Measurements from ENCODE around the gene TBL1Y. TPM values are rescaled to one million over a fixed set of nuclear protein-coding genes. Genes with fewer than 3 reads are reported as not detected.

The TBL1Y gene
- total RNA-seq, 1 donor from 2014 or later = not detected

DNA sequence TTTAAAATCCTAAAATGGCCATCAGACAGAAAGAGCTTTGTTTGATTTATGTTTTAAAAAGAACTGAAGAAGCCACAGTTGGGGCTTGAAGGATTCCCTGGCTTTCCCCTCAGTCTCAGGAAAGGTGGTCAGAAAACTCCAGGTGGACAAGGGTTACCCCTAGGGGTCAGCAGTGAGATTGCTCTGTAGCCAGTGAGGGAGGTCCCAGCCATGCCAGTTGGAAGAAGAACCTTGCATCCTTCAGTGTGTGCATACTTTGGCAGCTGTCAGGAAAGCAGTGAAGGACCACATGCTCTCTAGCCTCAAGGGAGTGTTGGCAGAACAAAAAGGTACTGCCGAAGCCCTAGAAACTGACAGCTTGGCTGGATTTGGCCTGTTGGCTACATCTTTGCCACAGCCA, 182.3 kb downstream of the TBL1Y start:
- DNase-seq = no peak

DNA sequence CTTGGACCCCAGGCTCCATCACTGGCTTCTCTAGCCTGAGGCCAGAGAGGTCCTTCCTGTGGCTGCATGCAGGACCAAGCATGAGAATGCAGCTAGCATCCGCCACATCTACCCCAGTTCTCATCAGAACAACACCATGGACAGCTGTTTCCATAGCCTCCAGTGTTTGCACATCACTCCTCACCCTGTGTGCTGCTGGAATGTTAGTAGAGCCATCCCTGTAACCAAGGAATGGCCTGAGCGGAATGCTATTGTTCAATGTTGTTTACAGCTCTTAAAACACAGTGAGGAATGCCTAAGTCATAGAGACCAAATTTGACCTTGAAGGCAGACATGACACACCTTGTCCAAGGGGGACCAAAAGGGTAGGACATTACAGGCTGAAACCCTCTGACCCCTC, 183.9 kb downstream of the TBL1Y start:
- DNase-seq = no peak

DNA sequence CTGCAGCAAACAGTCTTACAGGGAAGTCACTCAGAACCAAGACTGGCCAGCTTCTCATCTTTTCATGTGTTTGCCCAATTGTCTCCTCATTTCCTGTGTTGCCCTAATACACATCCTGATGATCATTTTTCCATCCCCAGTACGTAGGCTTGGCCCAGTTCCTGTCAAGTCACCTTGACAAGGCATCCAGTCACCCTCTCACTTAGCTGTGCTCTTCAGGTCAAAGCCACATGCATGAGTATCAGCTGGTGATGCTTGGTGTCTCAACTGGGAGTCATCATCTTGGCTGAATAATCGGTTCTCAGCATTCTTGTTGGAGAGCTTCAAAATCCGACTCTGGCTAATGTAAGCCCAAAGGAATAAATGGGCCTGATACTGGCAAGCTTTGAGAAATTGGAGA, 186.5 kb downstream of the TBL1Y start:
- no peak for DNase-seq

DNA sequence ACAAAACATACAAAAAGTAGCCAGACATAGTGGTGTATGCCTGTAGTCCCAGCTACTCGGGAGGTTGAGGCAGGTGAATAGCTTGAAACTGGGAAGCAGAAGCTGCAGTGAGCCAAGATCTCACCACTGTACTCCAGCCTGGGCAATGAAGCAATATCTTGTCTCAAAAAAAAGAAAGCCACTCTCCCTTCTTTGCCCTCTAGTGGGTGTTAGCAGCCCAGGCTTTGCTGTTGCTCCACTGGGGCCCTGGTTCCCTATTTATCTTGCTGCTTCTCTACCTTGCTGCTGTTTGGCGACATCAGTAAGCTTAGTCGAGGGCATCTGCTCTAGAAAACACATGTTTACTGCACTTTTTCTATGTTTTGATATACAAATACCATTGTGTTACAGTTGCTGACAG, 189.2 kb downstream of the TBL1Y start:
- no peak for DNase-seq

DNA sequence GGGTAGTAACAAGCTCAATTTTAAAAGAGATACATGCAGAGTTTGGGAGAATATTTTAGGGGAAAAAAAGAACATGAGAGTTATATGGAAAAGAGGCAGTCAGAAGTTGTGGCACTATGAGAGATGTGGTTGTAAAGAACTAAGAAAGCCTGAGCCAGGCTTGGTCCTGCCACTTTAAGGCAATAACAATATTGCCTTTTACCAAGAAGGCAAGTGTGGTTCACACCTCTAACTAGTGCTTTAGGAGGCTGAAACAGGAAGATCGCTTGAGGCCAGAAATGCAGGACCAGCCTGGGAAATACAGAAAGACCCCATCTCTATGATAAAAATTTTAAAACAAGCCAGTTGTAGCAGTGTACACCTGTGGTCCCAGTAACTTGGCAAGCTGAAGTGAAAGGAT, 192.2 kb downstream of the TBL1Y start:
- DNase-seq = no peak

DNA sequence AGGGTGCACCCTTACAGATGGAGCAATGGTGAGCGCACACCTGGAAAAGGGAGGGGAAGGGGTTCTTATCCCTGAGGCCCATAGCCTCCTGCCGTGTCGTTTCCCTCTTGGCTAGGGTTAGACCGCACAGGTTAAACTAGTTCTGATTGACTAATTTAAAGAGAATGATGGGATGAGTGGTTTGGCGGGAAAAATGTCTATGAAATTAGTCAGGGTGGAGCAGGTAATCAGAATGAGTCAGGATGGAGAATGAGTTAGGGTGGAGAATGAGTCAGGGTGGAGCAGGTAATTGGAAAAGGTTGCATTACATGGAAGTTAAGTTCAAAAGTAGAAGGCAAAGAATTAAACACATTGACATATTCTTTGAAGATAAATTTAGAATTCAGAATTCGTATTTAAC, 196.7 kb downstream of the TBL1Y start:
- no peak for DNase-seq

DNA sequence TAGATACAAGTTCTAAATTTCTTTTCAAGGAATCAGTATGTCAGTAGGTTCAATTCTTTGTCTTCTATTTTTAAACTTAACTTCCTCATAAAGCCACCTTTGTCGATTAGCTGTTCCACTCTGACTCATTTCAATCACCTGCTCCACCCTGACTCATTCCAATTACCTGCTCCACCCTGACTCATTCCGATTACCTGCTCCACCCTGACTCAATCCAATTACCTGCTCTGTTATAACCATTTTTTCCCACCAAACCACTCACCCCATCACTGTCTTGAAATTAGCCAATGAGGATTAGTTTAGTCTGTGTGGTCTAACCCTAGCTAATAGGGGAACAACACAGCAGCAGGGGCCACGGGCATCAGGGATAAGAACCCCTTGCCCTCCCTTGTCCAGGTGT, 199.6 kb downstream of the TBL1Y start:
- no peak for DNase-seq

DNA sequence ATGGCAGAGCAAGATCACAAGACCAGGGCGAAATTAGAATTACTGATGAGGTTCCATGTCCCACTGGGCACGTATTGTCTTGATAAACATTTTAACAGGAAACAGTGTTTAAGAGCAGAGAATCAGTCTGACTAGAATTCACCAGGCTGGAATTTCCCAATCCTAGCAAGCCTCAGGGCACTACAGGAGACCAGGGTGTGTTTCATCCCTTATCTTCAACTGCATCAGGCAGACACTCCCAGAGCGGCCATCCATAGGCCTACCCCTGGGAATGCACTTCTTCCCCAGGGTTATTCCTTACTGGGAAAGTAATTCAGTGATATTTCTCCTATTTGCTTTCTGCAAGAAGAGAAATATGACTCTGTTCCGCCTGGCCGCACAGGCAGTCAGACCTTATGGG, 205.4 kb downstream of the TBL1Y start:
- no peak for DNase-seq

DNA sequence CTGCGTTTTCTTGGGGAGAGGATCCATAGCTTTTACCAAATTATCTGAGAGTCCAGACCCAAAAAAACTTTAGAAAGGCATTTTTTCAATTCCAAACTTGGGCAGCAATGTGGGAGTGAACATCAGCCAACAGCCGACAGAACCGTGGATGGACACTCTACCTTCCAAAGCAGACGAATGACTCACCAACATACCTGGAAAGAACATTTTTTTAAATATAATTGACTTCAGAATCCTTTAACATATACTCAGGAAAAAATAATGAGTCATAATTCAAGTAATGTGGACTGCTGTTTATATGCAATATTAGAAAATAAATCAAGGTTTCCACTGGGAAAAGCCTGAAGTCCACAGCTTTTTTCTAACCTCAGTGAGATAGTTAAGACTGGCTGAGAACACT, 211.7 kb downstream of the TBL1Y start:
- DNase-seq = no peak

DNA sequence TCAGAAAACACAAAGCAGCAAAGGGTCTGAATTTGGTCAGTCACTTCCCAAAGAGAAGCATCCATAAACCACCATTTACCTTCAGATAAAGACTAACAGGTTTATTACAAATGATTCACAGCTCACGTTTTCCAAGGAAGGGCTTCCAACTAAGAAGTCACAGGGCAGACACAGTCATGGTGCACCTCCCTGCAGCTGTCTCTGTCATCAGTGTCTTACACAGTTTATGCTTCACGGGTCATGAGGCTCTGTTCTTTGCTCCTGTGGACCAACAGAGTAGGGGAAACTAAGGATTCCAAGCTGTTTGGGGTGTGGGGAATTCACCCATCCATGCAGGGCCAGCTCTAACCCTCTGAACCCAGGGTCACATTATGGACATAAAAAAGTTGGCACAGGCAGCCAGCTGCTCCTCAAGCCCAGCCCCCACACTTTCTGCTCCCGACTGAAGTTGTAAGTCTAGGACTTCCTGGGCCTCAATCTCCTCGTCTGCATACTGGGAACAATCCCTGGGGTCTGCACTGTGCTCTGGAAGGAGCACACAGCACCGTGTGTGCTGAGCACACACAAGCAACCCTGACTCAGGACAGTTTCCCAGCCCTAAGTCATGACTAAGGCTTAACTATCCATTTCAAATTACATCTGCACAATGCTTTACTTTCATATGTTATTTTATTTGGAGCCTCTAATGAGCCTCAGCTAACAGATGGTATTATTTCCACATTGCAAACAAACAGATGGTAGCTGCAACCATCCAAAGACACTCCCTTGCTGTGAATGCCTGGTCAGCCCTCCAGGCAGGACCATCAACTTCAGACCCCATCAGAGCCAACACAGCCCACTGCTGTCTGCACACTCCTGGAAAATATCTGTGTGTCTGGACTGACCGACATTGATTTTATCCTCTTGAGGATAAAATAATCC, 214.9 kb downstream of the TBL1Y start:
- no peak for DNase-seq

DNA sequence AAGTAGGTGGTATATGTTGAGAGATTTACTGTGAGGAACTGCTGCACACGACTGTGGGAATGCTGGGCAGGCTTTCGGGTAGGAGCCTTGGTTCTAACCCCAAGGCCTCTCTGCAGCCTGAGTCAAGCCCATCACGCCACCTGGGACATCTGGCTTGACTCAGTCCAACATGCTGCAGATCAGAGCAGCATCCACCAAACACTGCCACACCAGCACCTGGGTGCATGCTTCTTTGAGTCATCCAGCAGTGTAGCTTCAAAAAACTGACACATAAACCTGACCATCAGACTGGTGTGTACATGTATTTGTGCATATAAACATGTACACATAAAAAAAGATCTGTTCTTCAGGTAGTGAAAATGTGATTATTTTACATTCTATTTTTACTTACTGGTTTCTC, 217.7 kb downstream of the TBL1Y start:
- no peak for DNase-seq

Other genes with a start within 250 kb of the TBL1Y start
- not detected for gene AMELY, start 1.1 kb downstream of the TBL1Y start, total RNA-seq